Hindlimb muscle (tissue), 1 donor: Measurements from ENCODE around the gene NPM1. TPM values are rescaled to one million over a fixed set of nuclear protein-coding genes. Genes with fewer than 3 reads are reported as not detected.

Experiments
- DNase-seq: peaks from one replicate; pipeline ENCODE4 v3.0.0-alpha.2; 2013
- polyA plus RNA-seq: library from polyadenylated mRNA; unstranded; fragments of 120-200 nt; gene quantifications from one replicate; pipeline ENCODE4 v1.2.1, GENCODE V29; 2013; ENCODE audit not compliant: insufficient read length

NPM1 gene
- polyA plus RNA-seq, 1 donor, result 860 TPM

- no peak for DNase-seq
These were observed 41.3 kb downstream of the NPM1 start for GRCh38 chr5:171428809-171429542.

GRCh38 chr5:171429543-171429910 lies 41.9 kb downstream of the NPM1 start:
- DNase-seq, result no peak

- DNase-seq, result no peak
These were observed 43.7 kb downstream of the NPM1 start for GRCh38 chr5:171431251-171431777.

- DNase-seq, result no peak
These were observed 44.4 kb downstream of the NPM1 start for GRCh38 chr5:171432076-171432475.

GRCh38 chr5:171432583-171433351 lies 45.1 kb downstream of the NPM1 start:
- DNase-seq, result no peak

- DNase-seq, result no peak
These were observed 45.7 kb downstream of the NPM1 start for GRCh38 chr5:171433352-171433698.

GRCh38 chr5:171433982-171434676 lies 46.5 kb downstream of the NPM1 start:
- DNase-seq, result no peak

GRCh38 chr5:171434874-171435273 lies 47.2 kb downstream of the NPM1 start:
- no peak for DNase-seq

- no peak for DNase-seq
These were observed 48.3 kb downstream of the NPM1 start for GRCh38 chr5:171435908-171436307.

- DNase-seq, result no peak
These were observed 49.2 kb downstream of the NPM1 start for GRCh38 chr5:171436804-171437285.

GRCh38 chr5:171437286-171437821 lies 49.7 kb downstream of the NPM1 start:
- no peak for DNase-seq

- no peak for DNase-seq
These were observed 51.1 kb downstream of the NPM1 start for GRCh38 chr5:171438738-171439137.

- DNase-seq, result no peak
These were observed 53.7 kb downstream of the NPM1 start for GRCh38 chr5:171441246-171441791.

GRCh38 chr5:171442287-171443042 lies 54.8 kb downstream of the NPM1 start:
- DNase-seq, result peak; percentile 55

- DNase-seq, result no peak
These were observed 56.9 kb downstream of the NPM1 start for GRCh38 chr5:171444582-171444981.

- peak; percentile 86 for DNase-seq
These were observed 58.2 kb downstream of the NPM1 start for GRCh38 chr5:171445644-171446516.

GRCh38 chr5:171447226-171447625 lies 59.6 kb downstream of the NPM1 start:
- no peak for DNase-seq

- no peak for DNase-seq
These were observed 61.8 kb downstream of the NPM1 start for GRCh38 chr5:171449426-171449825.

GRCh38 chr5:171450423-171451331 lies 63.0 kb downstream of the NPM1 start:
- DNase-seq, result peak; percentile 77

GRCh38 chr5:171451421-171451820 lies 63.8 kb downstream of the NPM1 start:
- no peak for DNase-seq
